ENCODE measurements around the gene PEAK3.

DNA sequence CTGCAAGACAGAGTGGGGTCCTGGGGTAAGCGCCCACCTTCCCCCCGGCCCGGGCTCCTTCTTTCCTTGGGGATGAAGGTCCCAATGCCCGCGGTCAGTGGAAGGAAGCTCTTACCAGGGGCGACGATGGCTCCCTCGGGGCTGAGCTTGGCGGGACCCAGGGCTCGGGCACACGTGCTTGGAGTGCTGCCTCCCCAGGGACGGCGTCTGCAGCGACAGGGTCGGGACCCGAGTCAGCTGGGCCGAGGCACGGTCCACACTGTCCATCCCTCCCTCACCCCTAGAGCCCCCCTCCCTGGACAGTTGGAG, 29.2 kb downstream of the PEAK3 start:
- TF ChIP-seq GATA3 (IDR thresholded peaks at IDR 0.05; ENCODE audit: low read depth, low read length) (no peak), GATA2 (IDR thresholded peaks at IDR 0.05; ENCODE audit: low read depth, low read length) (no peak)
